MCF 10A (cell line): ENCODE data around the gene EXOC4. TPM values are rescaled to one million over a fixed set of nuclear protein-coding genes. Genes with fewer than 3 reads are reported as not detected.

ENCODE experiments used
- BruUV-seq: library from RNA; stranded (reverse); fragments of 400-500 nt; replicated peaks from 2 replicates; lab custom pipeline; 2021; lab: Mats Ljungman, UMichigan
- CTCF ChIA-PET: fragments of 300-600 bp; sonication (Branson Sonifier 250); formaldehyde crosslinking; extraction: SDS; loops from one replicate; lab custom pipeline; 2021; ENCODE audit warnings: antibody characterized with exemption, inconsistent platforms; lab: Yijun Ruan, JAX
- POLR2A ChIA-PET: fragments of 300-600, 350-650 bp; sonication (Branson Sonifier 250); formaldehyde crosslinking; extraction: SDS; loops from one replicate; lab custom pipeline; 2020; ENCODE audit warnings: antibody characterized with exemption, inconsistent platforms; lab: Yijun Ruan, JAX
- DNase-seq: peaks from one replicate; pipeline ENCODE4 v3.0.0-alpha.2; 2018; ENCODE audit not compliant: unreplicated experiment
- H3K27ac Mint-ChIP-seq: one replicate; pipeline ENCODE4 v1.8.0; 2022; ENCODE audit warnings: mild to moderate bottlenecking, low read depth, mixed read lengths; ENCODE audit not compliant: unreplicated experiment
- H3K27me3 Mint-ChIP-seq: one replicate; pipeline ENCODE4 v1.8.0; 2022; ENCODE audit warnings: mixed read lengths; ENCODE audit not compliant: insufficient read depth, unreplicated experiment
- H3K36me3 Mint-ChIP-seq: one replicate; pipeline ENCODE4 v1.8.0; 2022; ENCODE audit warnings: mild to moderate bottlenecking, moderate library complexity, mixed read lengths; ENCODE audit not compliant: insufficient read depth, unreplicated experiment
- H3K4me1 Mint-ChIP-seq: one replicate; pipeline ENCODE4 v1.8.0; 2022; ENCODE audit warnings: mixed read lengths; ENCODE audit not compliant: insufficient read depth, unreplicated experiment
- H3K4me3 Mint-ChIP-seq: one replicate; pipeline ENCODE4 v1.8.0; 2022; ENCODE audit warnings: mild to moderate bottlenecking, moderate library complexity, mixed read lengths; ENCODE audit not compliant: unreplicated experiment
- H3K9me3 Mint-ChIP-seq: one replicate; pipeline ENCODE4 v1.8.0; 2022; ENCODE audit warnings: mixed read lengths; ENCODE audit not compliant: unreplicated experiment
- CTCF ChIP-seq: fragments of 200-600 bp; IDR thresholded peaks from one replicate; pipeline ENCODE4 v1.8.0; 2022; ENCODE audit warnings: antibody characterized with exemption, mild to moderate bottlenecking; ENCODE audit not compliant: unreplicated experiment
- intact Hi-C: fragments of 100-400 bp; cut with micrococcal nuclease; formaldehyde crosslinking; loops from 2 replicates; pipeline ENCODE4 v1.14.1; 2022
- total RNA-seq: library from RNA; stranded (reverse); gene quantifications from 2 replicates; pipeline ENCODE4 v1.2.3, GENCODE V29; 2022

EXOC4 gene
- total RNA-seq, 1 experiment from 2014 or later, result 105 TPM

GRCh38 chr7:133391206-133391605 is 138.3 kb downstream of the EXOC4 start:
- Mint-ChIP-seq H3K36me3 (peaks cover 7% of the 10 kb centered on the region), H3K27me3 (no peaks in the 10 kb centered on the region), H3K4me1 (peaks cover 5% of the 10 kb centered on the region), H3K27ac (no peak overlapping the region), H3K9me3 (no peaks in the 10 kb centered on the region), H3K4me3 (no peak overlapping the region)
- intact Hi-C loops, result no loop called here
- POLR2A ChIA-PET, result no interaction called here
- TF ChIP-seq CTCF, result no peak
- DNase-seq, result no peak
- CTCF ChIA-PET, result interaction anchor here (0.6 kb wide), 1 partner anchor 924 kb away, joined by 3 read pairs; no protein-coding TSS in a partner anchor
- BruUV-seq, result no TSS peak

- Mint-ChIP-seq H3K4me1 (no peaks in the 10 kb centered on the region), H3K9me3 (no peaks in the 10 kb centered on the region), H3K27ac (no peak overlapping the region), H3K4me3 (no peak overlapping the region), H3K27me3 (no peaks in the 10 kb centered on the region), H3K36me3 (no peaks in the 10 kb centered on the region)
- no peak for DNase-seq
- no peak for TF ChIP-seq CTCF
- ChIA-PET CTCF (interaction anchor here (0.9 kb wide), 1 partner anchor 50 kb away, joined by 3 read pairs; no protein-coding TSS in a partner anchor), POLR2A (interaction anchor here (0.6 to 1.8 kb wide), 3 partner anchors 10 to 19 kb away, joined by 3 to 4 read pairs (median 3); no protein-coding TSS in a partner anchor)
- no TSS peak for BruUV-seq
- intact Hi-C loops, result no loop called here
These were observed 141.5 kb downstream of the EXOC4 start for GRCh38 chr7:133394369-133394768.

- H3K4me3 Mint-ChIP-seq, result no peak overlapping the region
- no peak for DNase-seq
- no peaks in the 10 kb centered on the region for H3K27me3 Mint-ChIP-seq
- POLR2A ChIA-PET, result interaction anchor here (0.6 to 1.8 kb wide), 2 partner anchors 11 to 116 kb away, joined by 3 to 4 read pairs; no protein-coding TSS in a partner anchor
- no peak for TF ChIP-seq CTCF
- H3K27ac Mint-ChIP-seq, result no peak overlapping the region
- CTCF ChIA-PET, result no interaction called here
- intact Hi-C loops, result no loop called here
- peaks cover 2% of the 10 kb centered on the region for H3K4me1 Mint-ChIP-seq
- no TSS peak for BruUV-seq
- no peaks in the 10 kb centered on the region for H3K36me3 Mint-ChIP-seq
- no peaks in the 10 kb centered on the region for H3K9me3 Mint-ChIP-seq
These were observed 142.7 kb downstream of the EXOC4 start for GRCh38 chr7:133395551-133395950.

GRCh38 chr7:133398506-133398905 is 145.6 kb downstream of the EXOC4 start:
- POLR2A ChIA-PET, result no interaction called here
- no peak for TF ChIP-seq CTCF
- CTCF ChIA-PET, result interaction anchor here (0.5 kb wide), 1 partner anchor 54 kb away, joined by 4 read pairs; no protein-coding TSS in a partner anchor
- DNase-seq, result no peak
- no peaks in the 10 kb centered on the region for H3K9me3 Mint-ChIP-seq
- no peaks in the 10 kb centered on the region for H3K27me3 Mint-ChIP-seq
- no peaks in the 10 kb centered on the region for H3K36me3 Mint-ChIP-seq
- intact Hi-C loops, result no loop called here
- H3K27ac Mint-ChIP-seq, result no peak overlapping the region
- H3K4me1 Mint-ChIP-seq, result peaks cover 7% of the 10 kb centered on the region
- BruUV-seq, result no TSS peak
- no peak overlapping the region for H3K4me3 Mint-ChIP-seq
